HG03439 (cell line): ENCODE data around the gene PNPLA1.
"Not testable (repeated sequence)": the region's sequence is repeated elsewhere in the genome, so short reads cannot be mapped to it uniquely, and the experiment has no call there.

Experiments used
- ATAC-seq: cut with Tn5 transposase; IDR thresholded peaks from one replicate; pipeline ENCODE4 v1.9.1; 2021; ENCODE audit warnings: mild to moderate bottlenecking, moderate library complexity; ENCODE audit not compliant: unreplicated experiment

The PNPLA1 gene

GRCh38 chr6:36334832-36335459 is 65.1 kb downstream of the PNPLA1 start:
- no peak for ATAC-seq

GRCh38 chr6:36335465-36336207 is 65.8 kb downstream of the PNPLA1 start:
- no peak for ATAC-seq

- ATAC-seq, result no peak
These were observed 66.4 kb downstream of the PNPLA1 start for GRCh38 chr6:36336208-36336710.

GRCh38 chr6:36336779-36337241 is 67.0 kb downstream of the PNPLA1 start, which contains the start of gene BNIP5:
TSS of gene BNIP5 (minus strand) at chr6:36336888. CDS start at chr6:36330690, 6,198 bp downstream.
- no peak for ATAC-seq

- no peak for ATAC-seq
These were observed 68.0 kb downstream of the PNPLA1 start for GRCh38 chr6:36337814-36338213.

GRCh38 chr6:36338223-36338622 is 68.4 kb downstream of the PNPLA1 start:
- not testable (repeated sequence) for ATAC-seq

- ATAC-seq, result no peak
These were observed 69.3 kb downstream of the PNPLA1 start for GRCh38 chr6:36339146-36339545.

GRCh38 chr6:36340306-36340617 is 70.4 kb downstream of the PNPLA1 start:
- no peak for ATAC-seq

GRCh38 chr6:36340618-36341454 is 71.0 kb downstream of the PNPLA1 start:
- ATAC-seq, result no peak

- ATAC-seq, result no peak
These were observed 73.3 kb downstream of the PNPLA1 start for GRCh38 chr6:36343109-36343680.

- ATAC-seq, result no peak
These were observed 76.0 kb downstream of the PNPLA1 start for GRCh38 chr6:36345681-36346466.

- no peak for ATAC-seq
These were observed 76.8 kb downstream of the PNPLA1 start for GRCh38 chr6:36346486-36347273.

- ATAC-seq, result no peak
These were observed 77.8 kb downstream of the PNPLA1 start for GRCh38 chr6:36347621-36348020.

- ATAC-seq, result no peak
These were observed 79.4 kb downstream of the PNPLA1 start for GRCh38 chr6:36349240-36349639.

- ATAC-seq, result no peak
These were observed 80.2 kb downstream of the PNPLA1 start for GRCh38 chr6:36350082-36350481.

- no peak for ATAC-seq
These were observed 81.1 kb downstream of the PNPLA1 start for GRCh38 chr6:36350681-36351571.

- no peak for ATAC-seq
These were observed 82.8 kb downstream of the PNPLA1 start for GRCh38 chr6:36352477-36353157.

GRCh38 chr6:36353411-36353915 is 83.6 kb downstream of the PNPLA1 start:
- ATAC-seq, result no peak
